ENCODE data around the gene OLAH. TPM values are rescaled to one million over a fixed set of nuclear protein-coding genes. Genes with fewer than 3 reads are reported as not detected.

Gene OLAH
- total and polyA plus RNA-seq, 8 donors: 0.53 to 1.6 TPM; not detected in 6

DNA sequence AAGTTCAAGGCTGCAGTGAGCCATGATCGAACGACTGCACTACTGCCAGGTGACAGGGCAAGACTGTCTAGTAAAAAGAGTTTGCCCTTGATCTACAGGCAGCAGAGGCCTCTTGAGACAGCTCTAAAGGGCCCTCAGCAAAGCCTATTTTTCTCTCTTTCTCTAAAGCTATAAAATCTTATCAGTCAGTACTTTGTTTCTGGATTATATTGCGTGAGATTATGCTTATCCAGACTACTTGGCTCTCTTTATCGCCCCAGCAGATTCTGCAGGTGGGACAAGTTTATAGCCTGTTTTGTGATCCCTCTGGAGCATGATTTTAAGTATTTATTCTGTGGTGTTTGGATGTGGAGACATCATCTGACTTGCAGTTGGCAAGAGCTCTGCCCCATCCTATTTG lies 56.1 kb downstream of the OLAH start:
- no peak for TF ChIP-seq POLR2A (IDR thresholded peaks at IDR 0.05)
- no peak for TF ChIP-seq POLR2AphosphoS5 (IDR thresholded peaks at IDR 0.05)
- TF ChIP-seq, protein P1, sequence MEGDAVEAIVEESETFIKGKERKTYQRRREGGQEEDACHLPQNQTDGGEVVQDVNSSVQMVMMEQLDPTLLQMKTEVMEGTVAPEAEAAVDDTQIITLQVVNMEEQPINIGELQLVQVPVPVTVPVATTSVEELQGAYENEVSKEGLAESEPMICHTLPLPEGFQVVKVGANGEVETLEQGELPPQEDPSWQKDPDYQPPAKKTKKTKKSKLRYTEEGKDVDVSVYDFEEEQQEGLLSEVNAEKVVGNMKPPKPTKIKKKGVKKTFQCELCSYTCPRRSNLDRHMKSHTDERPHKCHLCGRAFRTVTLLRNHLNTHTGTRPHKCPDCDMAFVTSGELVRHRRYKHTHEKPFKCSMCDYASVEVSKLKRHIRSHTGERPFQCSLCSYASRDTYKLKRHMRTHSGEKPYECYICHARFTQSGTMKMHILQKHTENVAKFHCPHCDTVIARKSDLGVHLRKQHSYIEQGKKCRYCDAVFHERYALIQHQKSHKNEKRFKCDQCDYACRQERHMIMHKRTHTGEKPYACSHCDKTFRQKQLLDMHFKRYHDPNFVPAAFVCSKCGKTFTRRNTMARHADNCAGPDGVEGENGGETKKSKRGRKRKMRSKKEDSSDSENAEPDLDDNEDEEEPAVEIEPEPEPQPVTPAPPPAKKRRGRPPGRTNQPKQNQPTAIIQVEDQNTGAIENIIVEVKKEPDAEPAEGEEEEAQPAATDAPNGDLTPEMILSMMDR (IDR thresholded peaks at IDR 0.05): no peak
- no peak for TF ChIP-seq EP300 (IDR thresholded peaks at IDR 0.05)
- Histone ChIP-seq H3K9me3 (no peaks in the 10 kb centered on the region), H3K4me3 (no peak overlapping the region), H3K4me1 (peaks cover 19 to 46% (median 33%) of the 10 kb centered on the region in 4 donors), H3K27ac (peak overlapping the region in 2 of 5 donors; percentile 14 to 21), H3K27me3 (no peaks in the 10 kb centered on the region), H3K36me3 (peaks cover 24 to 50% (median 42%) of the 10 kb centered on the region in 4 donors)
- intact Hi-C loops (cut with DNase I; ENCODE audit: low total_unique reads): loop anchor here (10.0 kb wide), 1 partner anchor 145 kb away; the partner anchor contains the start of genes DCLRE1C and MEIG1
- DNase-seq: no peak
- 50 to 70% (median 61%) methylated on average over 4 of the region's 4 CpGs for WGBS, 5 donors

DNA sequence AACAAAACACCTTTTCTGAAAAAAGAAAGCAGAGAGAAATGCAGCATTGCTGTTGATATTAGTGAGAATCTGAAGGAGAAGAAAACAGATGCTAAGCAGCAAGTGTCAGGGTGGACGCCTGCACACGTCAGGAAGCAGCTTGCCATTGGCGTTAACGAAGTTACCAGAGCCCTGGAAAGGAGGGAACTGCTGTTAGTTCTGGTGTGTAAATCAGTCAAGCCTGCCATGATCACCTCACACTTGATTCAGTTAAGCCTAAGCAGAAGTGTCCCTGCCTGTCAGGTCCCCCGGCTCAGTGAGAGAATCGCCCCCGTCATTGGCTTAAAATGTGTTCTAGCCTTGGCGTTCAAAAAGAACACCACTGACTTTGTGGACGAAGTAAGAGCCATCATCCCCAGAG lies 59.8 kb downstream of the OLAH start:
- Histone ChIP-seq H3K27me3 (no peaks in the 10 kb centered on the region), H3K36me3 (peaks cover 25 to 82% (median 69%) of the 10 kb centered on the region in 4 donors), H3K4me1 (peaks cover 11 to 39% (median 25%) of the 10 kb centered on the region in 4 donors), H3K27ac (no peak overlapping the region), H3K4me3 (no peak overlapping the region), H3K9me3 (no peaks in the 10 kb centered on the region)
- intact Hi-C loops (cut with DNase I; ENCODE audit: low total_unique reads): no loop called here
- DNase-seq: no peak
- no peak for TF ChIP-seq POLR2A (IDR thresholded peaks at IDR 0.05)
- TF ChIP-seq, protein P1 (IDR thresholded peaks at IDR 0.05): no peak
- 87 to 92% (median 92%) methylated on average over 9 of the region's 9 CpGs for WGBS, 5 donors

DNA sequence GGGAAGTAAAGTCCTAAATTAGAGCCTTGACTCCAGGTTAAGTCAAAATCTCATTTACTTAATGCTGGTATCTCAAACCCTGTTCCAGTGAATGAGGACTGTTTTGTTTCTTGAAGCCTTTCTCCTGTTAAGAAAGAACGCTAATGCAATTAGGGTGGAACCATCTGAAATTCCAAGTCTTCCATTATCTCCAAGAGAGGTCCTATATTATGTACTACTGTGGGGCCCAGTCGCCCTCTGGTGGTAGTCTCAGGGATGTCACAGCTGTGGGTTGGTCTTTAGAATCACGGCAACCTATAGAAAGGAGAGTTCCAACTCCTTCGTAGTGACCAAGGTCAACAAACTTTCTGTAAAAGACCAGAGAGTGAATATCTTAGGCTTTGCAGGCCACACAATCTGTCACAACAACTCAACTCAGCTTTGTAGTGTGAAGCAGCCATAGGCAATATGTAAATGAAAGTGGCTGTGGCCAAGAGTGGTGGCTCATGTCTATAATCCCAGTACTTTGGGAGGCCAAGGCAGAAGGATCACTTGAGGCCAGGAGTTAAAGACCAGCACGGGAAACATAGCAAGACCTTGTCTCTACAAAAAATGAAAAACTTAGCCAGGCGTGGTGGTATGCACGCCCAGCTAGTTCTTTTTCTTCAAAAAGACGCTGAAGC lies 62.7 kb downstream of the OLAH start:
- Histone ChIP-seq H3K9me3 (no peaks in the 10 kb centered on the region), H3K4me1 (peaks cover 0 to 10% (median 8%) of the 10 kb centered on the region in 4 donors), H3K36me3 (peaks cover 25 to 93% (median 90%) of the 10 kb centered on the region in 4 donors), H3K27me3 (no peaks in the 10 kb centered on the region), H3K27ac (peak overlapping the region in 1 of 5 donors; percentile 16), H3K4me3 (no peak overlapping the region)
- 44 to 50% (median 47%) methylated on average over 8 of the region's 8 CpGs for WGBS, 5 donors
- DNase-seq: peak; percentile 85 to 89
- TF ChIP-seq EP300 (IDR thresholded peaks at IDR 0.05) (no peak), POLR2AphosphoS5 (IDR thresholded peaks at IDR 0.05) (peak in 1 of 3 donors; percentile 56)
- TF ChIP-seq, protein P1 (IDR thresholded peaks at IDR 0.05): peak in 5 of 7 experiments; percentile 67 to 90 (median 87)
- intact Hi-C loops (cut with DNase I; ENCODE audit: low total_unique reads): no loop called here

DNA sequence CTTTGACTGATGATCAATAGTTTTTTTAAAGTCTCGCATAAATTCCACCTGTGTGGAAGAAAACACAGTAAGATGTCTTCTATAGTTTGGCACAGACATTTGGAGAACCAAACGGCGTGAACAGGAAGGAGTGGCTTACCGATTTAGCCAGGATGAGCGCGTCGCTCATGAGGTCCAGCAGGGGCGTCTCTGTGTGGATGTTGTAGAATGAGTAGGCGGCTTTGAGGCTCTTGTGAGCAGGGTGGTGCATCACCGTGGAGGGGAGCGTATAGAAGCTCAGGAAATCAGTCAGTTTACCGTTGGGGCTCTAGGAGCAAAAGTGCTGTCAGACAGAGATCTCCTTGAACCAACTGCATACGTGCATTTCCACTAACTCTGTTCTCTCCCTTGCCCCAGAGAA lies 68.9 kb downstream of the OLAH start:
- Histone ChIP-seq H3K27me3 (no peaks in the 10 kb centered on the region), H3K4me1 (no peaks in the 10 kb centered on the region), H3K9me3 (no peaks in the 10 kb centered on the region), H3K4me3 (no peak overlapping the region), H3K36me3 (peaks cover 0 to 88% (median 77%) of the 10 kb centered on the region in 4 donors), H3K27ac (no peak overlapping the region)
- intact Hi-C loops (cut with DNase I; ENCODE audit: low total_unique reads): no loop called here
- TF ChIP-seq POLR2A (IDR thresholded peaks at IDR 0.05) (no peak), EP300 (IDR thresholded peaks at IDR 0.05) (no peak), POLR2AphosphoS5 (IDR thresholded peaks at IDR 0.05) (no peak)
- TF ChIP-seq, protein P1 (IDR thresholded peaks at IDR 0.05): no peak
- no peak for DNase-seq
- WGBS, 5 donors: 91 to 95% (median 93%) methylated on average over 13 of the region's 13 CpGs
